Endodermal cell (in vitro differentiated cells): ENCODE results near the gene RPTOR. TPM values are rescaled to one million over a fixed set of nuclear protein-coding genes. Genes with fewer than 3 reads are reported as not detected.

ENCODE experiments used
- DNase-seq: peaks from one replicate; pipeline ENCODE4 v3.0.0-alpha.2; 2017
- H3K27ac ChIP-seq: 2 replicates; pipeline ENCODE4 v1.5.1; 2013; ENCODE audit warnings: mild to moderate bottlenecking, low read depth, low read length, moderate library complexity
- H3K27me3 ChIP-seq: 2 replicates; pipeline ENCODE4 v1.6.1; 2013; ENCODE audit warnings: mild to moderate bottlenecking, low read length, moderate library complexity; ENCODE audit not compliant: insufficient read depth, control insufficient read depth, poor library complexity, severe bottlenecking
- H3K36me3 ChIP-seq: 2 replicates; pipeline ENCODE4 v1.7.0; 2013; ENCODE audit warnings: mild to moderate bottlenecking, low read length, moderate library complexity; ENCODE audit not compliant: control insufficient read depth, insufficient read depth
- H3K4me1 ChIP-seq: one replicate; pipeline ENCODE4 v1.7.0; 2013; ENCODE audit warnings: low read length; ENCODE audit not compliant: control insufficient read depth, insufficient read depth
- H3K4me3 ChIP-seq: 2 replicates; pipeline ENCODE4 v1.5.1; 2013; ENCODE audit warnings: mild to moderate bottlenecking, low read length, moderate library complexity
- H3K9ac ChIP-seq: 2 replicates; pipeline ENCODE4 v1.6.1; 2013; ENCODE audit warnings: mild to moderate bottlenecking, low read length, moderate library complexity; ENCODE audit not compliant: poor library complexity, severe bottlenecking; ENCODE audit errors: extremely low read depth
- H3K9me3 ChIP-seq: 2 replicates; pipeline ENCODE4 v1.6.1; 2013; ENCODE audit warnings: mild to moderate bottlenecking, low read length, moderate library complexity; ENCODE audit not compliant: control insufficient read depth
- H3K27ac Mint-ChIP-seq: 2 replicates; pipeline ENCODE4 v1.8.0; 2020; ENCODE audit warnings: mixed read lengths
- H3K27me3 Mint-ChIP-seq: 2 replicates; pipeline ENCODE4 v1.8.0; 2021; ENCODE audit warnings: mild to moderate bottlenecking, mixed read lengths; ENCODE audit not compliant: insufficient read depth
- H3K36me3 Mint-ChIP-seq: 2 replicates; pipeline ENCODE4 v1.8.0; 2020; ENCODE audit warnings: low read depth, mixed read lengths
- H3K4me1 Mint-ChIP-seq: 2 replicates; pipeline ENCODE4 v1.8.0; 2020; ENCODE audit warnings: mixed read lengths
- H3K4me3 Mint-ChIP-seq: 2 replicates; pipeline ENCODE4 v1.8.0; 2020; ENCODE audit warnings: mild to moderate bottlenecking, moderate library complexity, mixed read lengths
- H3K9me3 Mint-ChIP-seq: 2 replicates; pipeline ENCODE4 v1.8.0; 2020; ENCODE audit warnings: mild to moderate bottlenecking, mixed read lengths
- WGBS, 2 experiments: methylation state at CpG; one replicate each; pipeline versions ENCODE4 v1.1.5 to v1.1.7; 2013; ENCODE audit warnings: missing lambda C conversion rate in 2 of 2, mixed read lengths in 1 of 2; ENCODE audit not compliant: insufficient coverage in 1 of 2, insufficient read length in 1 of 2; 5-methylcytosine and 5-hydroxymethylcytosine counted together
- total RNA-seq, 2 donors: library from RNA; stranded (reverse); fragmentation: NEBNext Ultra II Directional in 1 of 2; extraction: Animal tissue kit (Norgen Biotek cat#: 25700) in 1 of 2; gene quantifications; 2 replicates in 1 of 2; 3 replicates in 1 of 2; pipeline ENCODE4 v1.2.1, GENCODE V29; 2021
- TF ChIP-seq, protein P1 (sequence below): fragments of 200-600 bp; sonication (generic); conservative IDR thresholded peaks from 2 replicates; pipeline ENCODE4 v1.5.0; 2021; ENCODE audit warnings: antibody characterized with exemption, mild to moderate bottlenecking

Gene RPTOR
- total RNA-seq, 2 donors from 2014 or later, result 45.1 to 53.4 TPM

- DNase-seq, result no peak
- no peak overlapping the region for H3K9ac ChIP-seq
- TF ChIP-seq, protein P1, sequence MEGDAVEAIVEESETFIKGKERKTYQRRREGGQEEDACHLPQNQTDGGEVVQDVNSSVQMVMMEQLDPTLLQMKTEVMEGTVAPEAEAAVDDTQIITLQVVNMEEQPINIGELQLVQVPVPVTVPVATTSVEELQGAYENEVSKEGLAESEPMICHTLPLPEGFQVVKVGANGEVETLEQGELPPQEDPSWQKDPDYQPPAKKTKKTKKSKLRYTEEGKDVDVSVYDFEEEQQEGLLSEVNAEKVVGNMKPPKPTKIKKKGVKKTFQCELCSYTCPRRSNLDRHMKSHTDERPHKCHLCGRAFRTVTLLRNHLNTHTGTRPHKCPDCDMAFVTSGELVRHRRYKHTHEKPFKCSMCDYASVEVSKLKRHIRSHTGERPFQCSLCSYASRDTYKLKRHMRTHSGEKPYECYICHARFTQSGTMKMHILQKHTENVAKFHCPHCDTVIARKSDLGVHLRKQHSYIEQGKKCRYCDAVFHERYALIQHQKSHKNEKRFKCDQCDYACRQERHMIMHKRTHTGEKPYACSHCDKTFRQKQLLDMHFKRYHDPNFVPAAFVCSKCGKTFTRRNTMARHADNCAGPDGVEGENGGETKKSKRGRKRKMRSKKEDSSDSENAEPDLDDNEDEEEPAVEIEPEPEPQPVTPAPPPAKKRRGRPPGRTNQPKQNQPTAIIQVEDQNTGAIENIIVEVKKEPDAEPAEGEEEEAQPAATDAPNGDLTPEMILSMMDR, result no peak
Observed at GRCh38 chr17:80946449-80946848, 401.8 kb downstream of the RPTOR start.

GRCh38 chr17:80947200-80947940 is 402.7 kb downstream of the RPTOR start:
- Histone ChIP-seq H3K9me3 (no peaks in the 10 kb centered on the region), H3K27ac (no peak overlapping the region), H3K4me1 (no peaks in the 10 kb centered on the region), H3K36me3 (peaks cover 24% of the 10 kb centered on the region), H3K4me3 (no peak overlapping the region), H3K9ac (no peak overlapping the region), H3K27me3 (no peaks in the 10 kb centered on the region)
- H3K36me3 Mint-ChIP-seq, result peaks cover 45% of the 10 kb centered on the region
- no peak for DNase-seq
- TF ChIP-seq, protein P1, result no peak
- no peak overlapping the region for H3K4me3 Mint-ChIP-seq
- H3K27me3 Mint-ChIP-seq, result no peaks in the 10 kb centered on the region
- H3K9me3 Mint-ChIP-seq, result peaks cover 2% of the 10 kb centered on the region
- H3K27ac Mint-ChIP-seq, result no peak overlapping the region
- H3K4me1 Mint-ChIP-seq, result no peaks in the 10 kb centered on the region
- WGBS, 2 experiments, result 88 to 93% methylated on average over 18 to 21 of the region's 21 CpGs

More at GRCh38 chr17:80946449-80946848, 401.8 kb downstream of the RPTOR start:
- H3K9me3 Mint-ChIP-seq, result peaks cover 2% of the 10 kb centered on the region
- H3K4me1 Mint-ChIP-seq, result no peaks in the 10 kb centered on the region
- WGBS, 2 experiments, result 93 to 98% methylated on average over 8 of the region's 8 CpGs
- no peak overlapping the region for H3K27ac Mint-ChIP-seq
- H3K27me3 Mint-ChIP-seq, result no peaks in the 10 kb centered on the region
- no peak overlapping the region for H3K4me3 ChIP-seq
- peaks cover 25% of the 10 kb centered on the region for H3K36me3 ChIP-seq
- peaks cover 46% of the 10 kb centered on the region for H3K36me3 Mint-ChIP-seq
- no peak overlapping the region for H3K27ac ChIP-seq
- no peak overlapping the region for H3K4me3 Mint-ChIP-seq
- no peaks in the 10 kb centered on the region for H3K9me3 ChIP-seq
- H3K27me3 ChIP-seq, result no peaks in the 10 kb centered on the region
- H3K4me1 ChIP-seq, result no peaks in the 10 kb centered on the region

DNA sequence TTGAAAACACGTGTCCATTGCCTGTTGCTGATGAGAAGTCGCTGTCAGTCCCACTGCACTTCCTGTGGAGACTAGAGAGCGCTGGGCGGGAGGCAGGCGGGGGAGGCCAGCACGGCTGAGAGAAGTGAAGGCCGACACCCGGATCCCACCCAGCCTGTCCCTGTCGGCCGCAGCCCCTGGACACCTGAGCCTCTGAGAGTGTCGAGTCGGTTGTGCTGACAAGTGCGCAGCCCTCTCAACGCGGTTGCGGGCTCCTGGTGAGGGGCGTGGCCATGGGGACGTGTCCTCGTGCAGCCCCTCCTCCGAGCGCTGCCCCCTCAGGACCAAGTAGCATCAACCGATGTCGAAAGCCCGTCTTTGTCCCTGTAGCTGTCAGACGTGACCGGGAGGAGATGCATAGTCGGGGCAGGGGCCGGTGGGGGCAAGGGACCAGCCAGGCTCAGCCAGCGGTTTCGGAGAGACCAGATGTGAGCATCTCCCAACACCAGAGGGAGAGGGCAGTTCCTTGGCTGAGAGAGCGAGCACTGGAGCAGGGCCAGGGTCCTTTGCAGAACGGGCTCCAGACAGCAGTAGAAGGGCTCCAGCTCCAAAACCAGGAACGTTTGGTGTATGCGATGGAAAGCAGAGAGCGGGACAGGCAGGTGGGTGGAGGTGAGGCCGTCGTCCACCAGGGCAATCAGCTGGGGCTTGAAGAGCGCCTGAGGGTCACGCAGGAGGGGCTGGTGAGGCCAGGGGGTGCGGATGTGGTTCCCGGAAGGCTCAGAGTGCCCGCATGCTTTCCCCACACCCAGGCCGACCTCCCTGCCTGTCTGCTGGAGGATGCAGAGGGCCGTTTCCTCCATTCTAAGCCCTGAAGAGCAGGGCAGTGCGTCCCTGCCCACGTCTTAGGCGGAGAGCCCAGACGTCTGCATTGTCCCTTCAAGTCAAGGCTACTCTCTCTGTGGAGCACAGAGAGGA is 403.7 kb downstream of the RPTOR start:
- Histone ChIP-seq H3K4me3 (no peak overlapping the region), H3K27me3 (no peaks in the 10 kb centered on the region), H3K4me1 (no peaks in the 10 kb centered on the region), H3K27ac (no peak overlapping the region), H3K9me3 (no peaks in the 10 kb centered on the region), H3K9ac (no peak overlapping the region), H3K36me3 (peaks cover 21% of the 10 kb centered on the region)
- H3K9me3 Mint-ChIP-seq, result peaks cover 2% of the 10 kb centered on the region
- no peak overlapping the region for H3K27ac Mint-ChIP-seq
- WGBS, 2 experiments, result 92 to 94% methylated on average over 45 to 48 of the region's 48 CpGs
- peaks cover 42% of the 10 kb centered on the region for H3K36me3 Mint-ChIP-seq
- H3K27me3 Mint-ChIP-seq, result no peaks in the 10 kb centered on the region
- no peaks in the 10 kb centered on the region for H3K4me1 Mint-ChIP-seq
- TF ChIP-seq, protein P1, result no peak
- H3K4me3 Mint-ChIP-seq, result no peak overlapping the region
- no peak for DNase-seq
